Measurements from ENCODE around the gene IL22RA1.

Gene IL22RA1

DNA sequence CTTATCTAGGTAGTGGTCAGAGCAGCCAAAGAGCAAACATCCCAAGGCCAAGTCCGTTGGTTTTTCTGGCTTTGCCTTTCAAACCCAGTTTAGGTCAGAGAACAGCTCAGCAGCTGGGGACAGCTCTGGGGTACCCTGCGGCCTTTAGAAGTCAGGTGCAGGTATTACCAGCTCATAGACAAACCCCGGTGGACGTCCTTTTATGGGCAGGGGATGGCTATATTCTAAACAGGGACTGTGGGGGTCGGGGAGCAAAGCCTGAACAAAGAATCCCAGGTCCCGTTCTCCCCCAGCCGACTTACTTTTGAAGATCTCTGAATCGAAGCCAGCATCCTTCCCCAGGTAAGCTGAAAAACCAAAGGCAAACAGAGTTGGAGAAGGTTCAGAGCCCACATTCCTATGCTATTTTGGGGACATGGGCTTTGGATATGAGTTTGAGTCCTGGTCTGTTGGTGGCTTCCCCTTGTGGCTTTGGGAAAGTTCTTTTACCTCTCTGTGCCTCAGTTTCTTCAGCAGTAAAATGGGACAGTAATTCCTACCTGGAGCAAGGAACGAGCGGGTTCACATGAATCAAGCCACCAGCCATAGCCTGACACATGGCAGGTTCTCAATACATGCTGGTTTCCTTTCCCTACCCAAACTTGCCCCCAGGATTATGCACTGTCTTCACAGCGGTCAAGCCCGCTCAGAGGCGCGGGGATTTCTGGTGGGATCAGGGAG lies 47.6 kb downstream of the IL22RA1 start:
- DNase-seq = no peak

GRCh38 chr1:24094554-24094953 lies 48.4 kb downstream of the IL22RA1 start:
- no peak for DNase-seq

DNA sequence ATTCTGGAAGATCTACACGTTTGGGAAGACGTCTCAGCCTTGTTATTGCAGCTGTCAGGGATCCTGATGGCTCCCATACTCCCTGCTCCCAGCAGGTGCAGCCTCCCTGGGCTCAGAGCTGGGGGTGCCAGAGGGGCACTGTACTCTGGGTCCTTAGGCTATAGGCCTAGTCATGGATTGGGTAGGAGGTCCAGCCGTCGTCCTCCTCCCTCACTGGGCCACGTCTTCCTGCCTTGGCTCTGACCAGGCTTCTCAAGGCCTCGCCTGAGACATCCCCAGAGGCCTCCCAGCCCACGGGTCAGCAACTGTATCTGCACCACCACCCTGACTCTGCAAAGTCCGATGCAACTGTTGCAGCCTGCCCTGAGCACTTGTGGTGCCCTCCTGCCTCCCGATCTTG lies 49.2 kb downstream of the IL22RA1 start:
- DNase-seq = no peak

- DNase-seq = no peak
These were observed 50.0 kb downstream of the IL22RA1 start for GRCh38 chr1:24092979-24093378.

- no peak for DNase-seq
These were observed 50.9 kb downstream of the IL22RA1 start for GRCh38 chr1:24091971-24092482.

DNA sequence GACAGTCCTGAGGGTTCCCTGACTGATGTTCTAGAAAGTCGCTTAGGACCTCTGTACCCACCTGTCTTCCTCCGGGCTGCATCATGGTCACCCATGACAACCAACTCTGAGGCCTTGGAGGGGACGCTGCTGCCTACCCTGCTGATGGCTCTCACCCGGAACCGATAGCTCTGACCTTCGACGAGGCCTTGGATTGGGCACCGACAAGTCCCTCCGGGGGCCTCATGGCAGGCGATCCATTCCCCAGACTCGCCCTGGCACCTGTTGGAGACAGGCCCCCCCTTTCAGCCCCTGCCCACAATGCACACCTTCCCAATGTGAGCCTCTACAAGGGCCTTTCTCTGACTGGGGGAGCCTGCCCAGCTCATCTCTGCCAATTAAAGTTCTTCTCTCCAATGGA lies 52.2 kb downstream of the IL22RA1 start:
- DNase-seq = no peak

DNA sequence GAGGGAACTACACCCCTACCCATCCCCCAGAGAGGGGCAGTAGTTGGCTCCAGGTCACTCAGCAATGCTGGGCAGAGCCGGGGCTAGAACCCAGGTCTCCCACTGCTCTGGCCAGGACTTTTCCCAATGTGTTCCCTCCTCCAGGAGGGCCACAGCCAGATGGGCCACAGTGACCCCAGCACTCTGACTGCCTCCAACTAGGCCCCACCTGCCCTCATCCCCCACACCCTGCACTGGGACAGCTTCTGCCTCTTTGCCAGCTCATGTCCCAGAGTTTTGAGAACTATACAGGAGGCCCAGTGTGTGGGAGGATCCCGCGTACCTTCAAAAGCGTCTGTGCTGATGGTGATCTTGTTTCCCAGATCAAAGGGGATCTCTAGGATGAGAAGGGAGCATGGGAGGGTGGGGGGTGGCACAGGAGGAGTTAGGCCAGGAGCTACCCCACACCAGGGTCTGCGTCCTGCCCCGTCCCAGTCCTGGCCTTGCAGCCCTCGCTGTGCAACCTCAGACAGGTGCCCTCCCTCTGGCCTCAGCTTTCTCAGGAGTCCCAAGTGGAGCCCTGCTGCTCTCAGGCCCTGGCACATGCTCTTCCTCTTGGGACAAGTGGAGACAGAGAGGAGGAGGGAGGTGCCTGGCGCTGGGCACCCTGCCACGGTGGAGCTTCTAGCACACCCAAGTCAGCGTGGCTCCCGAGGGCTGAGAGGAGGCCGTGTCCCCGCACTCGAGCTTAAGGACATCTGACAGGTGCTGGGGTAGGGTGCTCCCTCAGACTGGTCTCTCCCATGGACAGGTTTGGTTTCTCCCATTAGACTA lies 53.0 kb downstream of the IL22RA1 start:
- DNase-seq = no peak

GRCh38 chr1:24089027-24089742 lies 53.8 kb downstream of the IL22RA1 start:
- DNase-seq = no peak

DNA sequence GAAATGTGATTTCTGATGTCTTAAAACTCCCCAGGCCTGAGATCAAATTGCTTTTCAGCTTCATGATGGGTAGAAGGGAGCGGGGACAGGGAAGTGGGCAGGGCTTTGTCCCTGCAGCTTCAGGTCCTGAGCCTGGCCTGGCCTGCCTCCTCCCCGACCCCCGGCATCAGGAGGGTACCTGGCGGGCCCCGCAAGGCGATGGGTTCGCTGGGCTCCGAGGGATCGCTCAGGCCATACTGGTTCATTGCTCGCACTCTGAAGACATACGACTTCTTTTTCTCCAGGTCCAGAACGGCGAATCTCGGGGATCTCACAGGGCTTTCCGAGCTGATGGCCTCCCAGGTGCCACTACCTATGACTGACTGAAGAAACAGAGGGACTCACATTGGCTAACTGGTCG lies 56.5 kb downstream of the IL22RA1 start:
- DNase-seq = no peak

DNA sequence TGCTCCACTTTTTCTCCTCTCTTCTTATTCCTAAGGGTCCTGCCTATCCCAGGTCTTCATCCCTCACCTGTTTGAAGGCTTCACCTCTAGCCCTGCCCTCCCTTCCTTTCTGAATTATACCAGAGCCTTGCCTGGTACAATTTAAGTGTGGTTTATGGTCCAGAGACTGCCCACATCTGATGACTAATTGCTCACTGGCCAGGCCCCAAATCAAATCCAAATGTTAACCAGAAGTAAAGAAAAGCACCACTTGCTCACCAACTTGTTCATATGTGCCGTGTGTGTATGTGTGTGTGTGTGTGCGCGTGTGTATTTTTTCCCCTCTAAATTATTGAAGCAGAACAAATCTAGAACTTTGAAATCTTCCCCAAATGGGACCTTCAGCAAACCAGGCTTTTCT lies 57.4 kb downstream of the IL22RA1 start:
- DNase-seq = no peak

GRCh38 chr1:24085007-24085406 lies 57.9 kb downstream of the IL22RA1 start:
- no peak for DNase-seq

DNA sequence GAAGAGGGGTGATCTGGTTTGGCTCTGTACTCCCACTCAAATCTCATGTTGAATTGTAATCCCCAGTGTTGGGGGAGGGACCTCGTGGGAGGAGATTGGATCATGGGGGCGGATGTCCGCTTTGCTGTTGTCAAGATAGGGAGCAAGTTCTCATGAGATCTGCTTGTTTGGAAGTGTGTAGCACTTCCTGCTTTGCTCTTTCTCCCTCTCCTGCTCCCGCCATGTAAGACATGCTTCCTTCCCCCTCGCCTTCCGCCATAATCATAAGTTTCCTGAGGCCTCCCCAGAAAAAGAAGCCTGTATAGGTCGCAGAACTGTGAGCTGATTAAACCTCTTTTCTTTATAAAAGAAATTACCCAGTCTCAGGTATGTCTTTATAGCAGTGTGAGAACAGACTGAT lies 58.9 kb downstream of the IL22RA1 start:
- no peak for DNase-seq

GRCh38 chr1:24082372-24082771 lies 60.6 kb downstream of the IL22RA1 start:
- DNase-seq = no peak

- no peak for DNase-seq
These were observed 61.8 kb downstream of the IL22RA1 start for GRCh38 chr1:24081190-24081589.

DNA sequence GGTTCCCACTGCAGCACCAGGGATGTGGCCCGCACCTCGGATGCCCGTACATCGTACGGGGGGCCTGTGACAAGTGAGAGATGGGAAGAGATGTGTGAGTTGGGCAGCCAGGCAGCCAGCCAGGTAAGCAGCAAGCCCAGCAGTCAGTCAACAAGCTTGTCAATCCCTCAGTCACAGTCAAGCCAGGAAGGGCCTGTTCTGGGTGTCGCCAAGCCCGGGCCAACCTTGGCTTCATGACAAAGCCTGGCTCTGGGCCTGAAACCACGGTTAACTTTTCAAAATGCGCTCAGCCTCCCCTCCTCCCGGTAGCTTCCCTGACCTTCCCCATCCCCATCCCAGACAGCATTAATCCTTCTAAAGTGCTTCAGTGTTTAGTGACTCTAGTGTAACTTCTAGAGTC lies 62.8 kb downstream of the IL22RA1 start:
- DNase-seq = no peak

- DNase-seq = no peak
These were observed 65.5 kb downstream of the IL22RA1 start for GRCh38 chr1:24077278-24077978.

DNA sequence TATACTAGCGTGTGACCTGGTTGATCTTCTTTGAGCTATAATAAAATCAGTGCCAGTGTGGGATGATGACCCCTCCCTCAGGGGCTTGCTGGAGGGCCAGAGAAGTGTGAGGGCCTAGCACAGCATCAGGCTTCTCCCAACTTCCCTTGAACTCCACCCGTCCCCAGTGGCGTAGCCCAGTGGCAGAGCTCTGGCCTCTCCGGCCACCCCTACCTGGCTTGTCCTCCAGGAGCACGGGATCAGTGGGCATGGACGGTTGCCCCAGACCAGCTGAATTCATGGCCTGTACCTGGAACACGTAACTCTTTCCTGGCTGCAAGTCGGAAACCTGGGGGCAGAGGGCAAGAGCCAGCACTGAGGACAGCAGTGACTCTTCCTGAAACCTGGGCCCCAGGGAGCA lies 67.0 kb downstream of the IL22RA1 start:
- DNase-seq = no peak

GRCh38 chr1:24075590-24075854 lies 67.4 kb downstream of the IL22RA1 start:
- DNase-seq = no peak

DNA sequence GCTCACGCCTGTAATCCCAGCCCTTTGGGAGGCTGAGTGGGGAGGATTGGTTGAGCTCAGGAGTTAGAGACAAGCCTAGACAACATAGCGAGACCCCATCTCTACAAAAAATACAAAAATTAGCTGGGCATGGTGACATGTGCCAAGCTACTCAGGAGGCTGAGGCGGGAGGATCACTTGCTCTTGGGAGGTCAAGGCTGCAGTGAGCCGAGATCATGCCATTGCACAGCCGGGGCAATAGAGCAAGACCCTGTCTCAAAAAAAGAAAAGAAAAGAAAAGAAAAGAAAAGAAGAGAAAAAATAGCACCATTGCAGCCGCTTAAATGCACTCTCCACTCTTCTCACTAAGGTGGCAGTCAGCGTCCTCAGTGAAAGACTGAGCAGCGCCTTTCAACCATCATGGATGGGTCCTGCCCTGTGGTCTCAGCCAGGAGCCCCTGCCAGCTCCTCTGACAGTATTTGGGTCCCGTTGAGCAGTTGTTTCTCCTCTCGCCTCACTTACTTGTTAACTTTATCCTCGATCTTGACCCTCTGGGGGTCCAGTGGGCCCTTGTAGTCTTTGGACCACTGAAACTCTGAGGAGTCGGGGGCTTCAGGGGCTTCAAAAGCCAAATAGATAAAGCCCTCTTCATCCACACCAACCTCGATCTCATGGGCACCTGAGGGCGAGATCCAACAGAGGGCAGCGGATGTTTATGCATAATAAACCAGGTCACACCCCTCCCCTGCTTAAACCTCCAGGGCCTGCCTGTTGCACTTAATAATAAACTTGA lies 67.9 kb downstream of the IL22RA1 start:
- DNase-seq = no peak

- DNase-seq = no peak
These were observed 68.7 kb downstream of the IL22RA1 start for GRCh38 chr1:24074196-24074595.

- DNase-seq = no peak
These were observed 71.0 kb downstream of the IL22RA1 start for GRCh38 chr1:24071941-24072340.

DNA sequence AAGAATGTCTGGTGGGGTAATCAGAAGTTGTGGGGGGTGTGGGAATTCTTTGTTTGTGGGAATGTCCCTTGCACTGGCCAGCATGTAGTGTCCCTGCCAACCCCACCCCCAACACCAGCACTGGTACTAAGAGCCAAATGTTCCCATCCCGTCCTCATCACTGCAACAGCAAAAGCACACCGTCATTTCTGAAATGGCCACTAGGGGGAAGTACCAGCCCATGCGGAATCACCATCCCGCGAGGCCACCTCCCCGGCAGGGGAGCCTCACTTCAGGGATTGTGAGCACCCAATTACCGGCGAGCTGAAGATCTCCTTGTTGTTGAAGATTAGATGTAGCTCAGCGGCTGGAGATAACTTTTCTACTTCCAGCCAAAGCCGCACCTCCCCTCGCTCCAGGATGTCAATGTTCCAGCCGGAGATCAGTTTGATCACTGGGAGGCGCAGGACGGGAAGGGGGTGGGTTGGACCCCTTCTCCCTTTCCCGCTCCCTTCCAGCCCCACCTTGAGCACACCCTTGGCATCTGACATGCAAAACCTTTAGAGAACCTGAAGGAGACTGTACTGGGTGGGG lies 72.0 kb downstream of the IL22RA1 start:
- DNase-seq = peak; percentile 24 to 66

Measured in NCI-H1930 (cell line).